Activated CD4-positive, alpha-beta T cell treated with anti-CD3 and anti-CD28 coated beads, Interleukin-2, amount 10 ng/mL, durations not matched to agents 7 days and 5 days (primary cell): ENCODE results near the gene SLC25A21. TPM values are rescaled to one million over a fixed set of nuclear protein-coding genes. Genes with fewer than 3 reads are reported as not detected.

Experiments used
- CTCF ChIA-PET: fragments of 350-600 bp; sonication (Branson Sonifier 250); formaldehyde crosslinking; loops from one replicate; lab custom pipeline; 2021; ENCODE audit warnings: antibody characterized with exemption; lab: Charles Lee
- POLR2A ChIA-PET: fragments of 350-600 bp; sonication (Branson Sonifier 250); formaldehyde crosslinking; loops from one replicate; lab custom pipeline; 2021; ENCODE audit warnings: antibody characterized with exemption; lab: Charles Lee
- DNase-seq: peaks from one replicate; pipeline ENCODE4 v3.0.0-alpha.2; 2020
- H3K27ac Mint-ChIP-seq: one replicate; pipeline ENCODE4 v1.8.0; 2021; ENCODE audit warnings: mild to moderate bottlenecking, moderate library complexity, mixed read lengths
- H3K27me3 Mint-ChIP-seq: one replicate; pipeline ENCODE4 v1.8.0; 2021; ENCODE audit warnings: mixed read lengths
- H3K36me3 Mint-ChIP-seq: one replicate; pipeline ENCODE4 v1.8.0; 2021; ENCODE audit warnings: low read depth, mixed read lengths
- H3K4me1 Mint-ChIP-seq: one replicate; pipeline ENCODE4 v1.8.0; 2021; ENCODE audit warnings: mixed read lengths
- H3K4me3 Mint-ChIP-seq: one replicate; pipeline ENCODE4 v1.8.0; 2021; ENCODE audit warnings: mild to moderate bottlenecking, moderate library complexity, mixed read lengths
- H3K9me3 Mint-ChIP-seq: one replicate; pipeline ENCODE4 v1.8.0; 2021; ENCODE audit warnings: mixed read lengths
- total RNA-seq, 2 experiments: library from RNA; stranded (reverse); gene quantifications; one replicate each; pipeline ENCODE4 v1.2.3, GENCODE V29; 2021

The SLC25A21 gene
- total RNA-seq, 2 experiments from 2014 or later = not detected

DNA sequence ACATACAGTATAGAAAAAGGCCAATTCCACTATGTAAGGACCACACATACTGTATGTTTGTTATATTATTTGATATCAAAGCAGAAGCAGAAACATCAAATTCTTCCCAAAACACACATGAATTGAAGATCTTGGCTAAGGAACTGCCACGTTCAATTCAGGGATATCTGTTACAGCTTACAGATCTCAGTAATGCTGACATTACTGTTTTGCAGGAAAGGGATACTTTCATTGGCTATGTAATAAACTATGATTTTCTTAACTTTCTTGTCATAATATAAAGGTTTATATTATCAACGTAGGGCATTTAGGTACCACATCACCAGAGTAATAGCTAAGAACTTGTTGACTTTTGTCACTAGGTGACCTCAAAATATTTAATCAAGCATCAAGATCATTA, 362.2 kb downstream of the SLC25A21 start:
- DNase-seq = no peak
- POLR2A ChIA-PET = no interaction called here
- no peak overlapping the region for H3K27ac Mint-ChIP-seq
- no peaks in the 10 kb centered on the region for H3K9me3 Mint-ChIP-seq
- H3K27me3 Mint-ChIP-seq = no peaks in the 10 kb centered on the region
- no peaks in the 10 kb centered on the region for H3K4me1 Mint-ChIP-seq
- no peaks in the 10 kb centered on the region for H3K36me3 Mint-ChIP-seq
- no peak overlapping the region for H3K4me3 Mint-ChIP-seq
- CTCF ChIA-PET = no interaction called here

DNA sequence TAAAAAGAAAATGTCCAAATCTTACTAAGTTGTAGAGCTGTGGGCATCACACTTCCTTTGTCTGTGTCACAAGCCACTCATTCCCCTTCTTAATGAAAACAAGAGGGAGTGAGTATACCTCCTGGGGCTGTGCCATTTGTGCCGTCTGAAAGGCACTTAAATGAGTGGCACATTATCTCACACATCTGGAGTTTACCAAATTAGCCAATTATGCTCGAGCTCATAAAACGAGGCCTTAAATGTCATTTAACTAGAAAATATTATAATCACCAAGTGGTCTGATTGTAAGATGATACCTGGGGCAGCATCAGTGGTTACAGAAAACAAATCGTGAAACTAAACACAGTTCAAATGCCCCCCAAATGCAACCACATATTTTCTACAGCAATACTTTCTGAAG, 364.7 kb downstream of the SLC25A21 start:
- H3K4me3 Mint-ChIP-seq = no peak overlapping the region
- no peaks in the 10 kb centered on the region for H3K27me3 Mint-ChIP-seq
- H3K36me3 Mint-ChIP-seq = no peaks in the 10 kb centered on the region
- DNase-seq = no peak
- ChIA-PET POLR2A (no interaction called here), CTCF (no interaction called here)
- no peaks in the 10 kb centered on the region for H3K4me1 Mint-ChIP-seq
- no peaks in the 10 kb centered on the region for H3K9me3 Mint-ChIP-seq
- no peak overlapping the region for H3K27ac Mint-ChIP-seq

DNA sequence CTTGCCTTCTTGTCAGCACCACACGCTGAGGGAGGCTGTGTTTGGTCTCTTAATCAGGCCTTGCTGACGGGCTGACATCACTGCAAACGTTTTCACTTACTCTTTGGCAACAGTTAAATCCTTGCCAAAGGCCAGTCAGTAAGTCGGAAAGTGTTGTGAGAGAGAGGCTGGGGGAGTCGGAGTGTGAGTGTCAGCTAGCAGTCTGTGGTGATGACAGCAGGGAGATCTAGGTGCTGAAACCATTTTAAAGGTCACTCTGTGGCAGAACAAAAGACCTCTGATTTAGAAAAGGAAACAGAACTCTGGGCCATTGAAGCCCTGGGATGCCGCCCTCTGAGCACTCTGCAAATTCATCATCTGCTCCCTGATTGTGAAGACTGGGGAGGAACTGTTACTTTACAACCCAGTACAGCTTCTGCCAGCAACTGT, 367.3 kb downstream of the SLC25A21 start:
- Mint-ChIP-seq H3K27me3 (no peaks in the 10 kb centered on the region), H3K9me3 (no peaks in the 10 kb centered on the region)

DNA sequence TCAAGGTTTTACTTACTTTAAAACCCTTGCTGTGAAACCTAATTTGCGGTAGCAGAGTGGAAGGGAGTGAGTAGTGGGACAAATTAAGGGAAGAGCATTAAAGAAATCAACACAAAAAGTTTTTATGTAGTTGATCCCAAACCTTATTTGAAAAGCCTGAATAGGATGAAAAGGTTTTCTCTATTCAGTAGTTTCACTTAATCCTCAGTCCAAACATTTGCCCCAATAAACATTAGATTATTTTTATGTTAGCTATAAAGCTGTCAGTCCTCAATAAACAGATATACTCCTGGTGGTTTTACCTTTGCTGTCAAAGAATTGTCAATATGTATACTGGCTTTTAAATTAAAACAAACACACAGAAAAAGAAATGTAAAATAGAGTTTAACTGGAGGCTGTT, 374.8 kb downstream of the SLC25A21 start:
- CTCF ChIA-PET = no interaction called here
- POLR2A ChIA-PET = no interaction called here

More for the DNA sequence above, 367.3 kb downstream of the SLC25A21 start:
- Mint-ChIP-seq H3K4me1 (no peaks in the 10 kb centered on the region), H3K27ac (no peak overlapping the region), H3K36me3 (no peaks in the 10 kb centered on the region), H3K4me3 (no peak overlapping the region)
- POLR2A ChIA-PET = no interaction called here
- no peak for DNase-seq
- CTCF ChIA-PET = no interaction called here

DNA sequence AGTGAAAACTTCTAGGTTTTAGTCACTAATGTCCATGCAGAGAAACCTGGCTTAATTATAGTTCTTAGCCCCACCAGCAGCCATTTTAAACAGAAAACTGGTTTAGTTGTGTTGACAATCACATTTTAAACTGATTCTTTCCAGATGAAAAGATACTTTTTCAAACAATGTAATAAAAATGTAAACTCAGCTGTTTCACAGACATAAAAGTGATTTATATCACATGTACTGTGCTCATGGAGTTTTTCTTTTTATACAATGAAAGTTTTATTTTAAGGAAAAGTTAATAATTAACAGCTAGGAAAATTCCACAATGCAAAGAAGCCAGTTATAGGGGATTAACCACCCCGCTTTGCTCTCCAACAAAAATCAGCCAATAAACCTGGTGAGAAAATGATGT, 381.0 kb downstream of the SLC25A21 start:
- no peak for DNase-seq
- Mint-ChIP-seq H3K27ac (no peak overlapping the region), H3K36me3 (no peaks in the 10 kb centered on the region), H3K27me3 (no peaks in the 10 kb centered on the region), H3K4me3 (no peak overlapping the region), H3K9me3 (no peaks in the 10 kb centered on the region), H3K4me1 (no peaks in the 10 kb centered on the region)
- ChIA-PET POLR2A (no interaction called here), CTCF (no interaction called here)

More for the DNA sequence above, 374.8 kb downstream of the SLC25A21 start:
- H3K4me1 Mint-ChIP-seq = no peaks in the 10 kb centered on the region
- no peak overlapping the region for H3K4me3 Mint-ChIP-seq
- H3K27ac Mint-ChIP-seq = no peak overlapping the region
- no peak for DNase-seq
- H3K27me3 Mint-ChIP-seq = no peaks in the 10 kb centered on the region
- no peaks in the 10 kb centered on the region for H3K9me3 Mint-ChIP-seq
- no peaks in the 10 kb centered on the region for H3K36me3 Mint-ChIP-seq

DNA sequence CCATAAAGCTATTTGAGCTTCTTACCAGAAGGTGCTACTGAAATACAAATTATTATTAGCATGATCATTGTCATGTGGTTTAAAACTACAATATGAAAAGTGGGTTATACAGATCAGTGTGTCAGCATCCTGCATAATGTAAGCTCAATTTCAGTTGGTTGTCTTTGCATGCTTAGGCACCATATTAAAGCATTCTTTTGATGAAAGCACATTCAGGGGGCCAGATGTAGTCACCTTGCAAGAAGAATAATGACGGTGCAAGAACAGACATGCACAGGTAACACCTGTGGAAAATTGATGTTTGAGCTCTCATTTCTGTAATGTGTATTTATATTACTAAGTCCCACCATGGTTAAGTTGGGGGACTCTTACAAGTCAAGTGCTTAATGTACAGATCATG, 386.9 kb downstream of the SLC25A21 start:
- Mint-ChIP-seq H3K4me1 (no peaks in the 10 kb centered on the region), H3K27me3 (no peaks in the 10 kb centered on the region), H3K36me3 (no peaks in the 10 kb centered on the region), H3K9me3 (peaks cover 6% of the 10 kb centered on the region), H3K27ac (no peak overlapping the region), H3K4me3 (no peak overlapping the region)
- no peak for DNase-seq
- CTCF ChIA-PET = no interaction called here
- POLR2A ChIA-PET = no interaction called here

DNA sequence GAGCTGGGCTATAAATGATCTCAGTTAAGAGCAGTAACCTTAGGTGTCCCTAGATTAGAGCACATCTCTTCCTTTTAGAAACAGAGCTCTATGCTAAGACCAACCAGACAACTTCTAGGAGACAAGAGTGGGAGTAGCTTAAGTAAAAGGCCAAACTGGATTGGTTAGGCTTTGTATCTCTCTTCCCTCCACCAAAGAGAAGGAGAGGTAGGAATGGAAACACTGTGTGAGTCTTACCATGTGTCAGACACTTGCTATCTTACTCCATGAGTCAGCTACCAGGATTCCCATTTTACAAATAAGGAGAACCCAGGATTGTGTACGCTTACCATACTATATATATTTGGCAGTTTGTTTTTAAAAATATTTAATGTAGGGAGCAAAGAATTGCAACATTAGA, 387.9 kb downstream of the SLC25A21 start:
- POLR2A ChIA-PET = no interaction called here
- no peak for DNase-seq
- Mint-ChIP-seq H3K36me3 (no peaks in the 10 kb centered on the region), H3K9me3 (peaks cover 6% of the 10 kb centered on the region), H3K27me3 (no peaks in the 10 kb centered on the region), H3K4me1 (no peaks in the 10 kb centered on the region), H3K4me3 (no peak overlapping the region), H3K27ac (no peak overlapping the region)
- CTCF ChIA-PET = no interaction called here

DNA sequence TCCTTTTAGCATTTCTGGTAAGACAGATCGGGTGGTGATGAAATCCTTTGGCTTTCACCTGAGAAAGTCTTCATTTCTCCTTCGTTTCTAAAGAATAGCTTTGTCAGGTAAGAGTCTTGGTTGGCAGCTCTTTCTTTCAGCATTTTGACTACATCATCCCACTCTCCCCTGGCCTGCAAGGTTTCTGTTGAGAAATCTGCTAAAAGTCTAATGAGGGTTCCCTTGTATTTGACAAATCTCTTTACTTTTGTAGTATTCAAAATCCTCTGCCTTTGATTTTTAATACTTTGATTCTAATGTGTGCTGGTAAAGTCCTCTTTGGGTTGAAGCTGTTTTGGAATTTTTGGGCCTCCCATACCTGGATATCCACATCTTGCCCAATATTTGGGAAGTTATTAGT, 390.5 kb downstream of the SLC25A21 start:
- DNase-seq = no peak
- CTCF ChIA-PET = no interaction called here
- H3K27me3 Mint-ChIP-seq = no peaks in the 10 kb centered on the region

DNA sequence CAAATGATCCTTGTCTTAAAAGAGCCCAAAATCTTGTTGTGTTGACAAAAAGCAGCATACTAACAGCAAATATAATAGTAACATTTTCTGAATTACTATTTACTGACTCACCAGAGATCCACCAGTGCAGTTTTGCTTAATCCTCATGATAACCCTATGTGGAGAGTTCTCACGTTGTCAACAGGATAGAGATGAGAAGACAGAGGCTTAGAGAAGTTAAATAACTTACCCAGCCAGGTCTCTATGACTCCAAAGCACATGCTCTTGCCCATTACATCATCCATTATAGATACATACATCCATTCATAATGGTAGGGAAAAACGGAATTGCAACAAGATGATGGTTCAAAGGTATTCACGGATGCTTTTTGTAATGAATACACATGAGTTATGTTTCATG, 398.8 kb downstream of the SLC25A21 start:
- ChIA-PET POLR2A (no interaction called here), CTCF (no interaction called here)
- no peak for DNase-seq
- Mint-ChIP-seq H3K4me3 (no peak overlapping the region), H3K27ac (no peak overlapping the region), H3K27me3 (no peaks in the 10 kb centered on the region), H3K4me1 (no peaks in the 10 kb centered on the region), H3K36me3 (no peaks in the 10 kb centered on the region), H3K9me3 (peaks cover 6% of the 10 kb centered on the region)

More for the DNA sequence above, 390.5 kb downstream of the SLC25A21 start:
- no peaks in the 10 kb centered on the region for H3K4me1 Mint-ChIP-seq
- no peaks in the 10 kb centered on the region for H3K36me3 Mint-ChIP-seq
- POLR2A ChIA-PET = no interaction called here
- H3K9me3 Mint-ChIP-seq = peaks cover 6% of the 10 kb centered on the region
- no peak overlapping the region for H3K27ac Mint-ChIP-seq
- H3K4me3 Mint-ChIP-seq = no peak overlapping the region

DNA sequence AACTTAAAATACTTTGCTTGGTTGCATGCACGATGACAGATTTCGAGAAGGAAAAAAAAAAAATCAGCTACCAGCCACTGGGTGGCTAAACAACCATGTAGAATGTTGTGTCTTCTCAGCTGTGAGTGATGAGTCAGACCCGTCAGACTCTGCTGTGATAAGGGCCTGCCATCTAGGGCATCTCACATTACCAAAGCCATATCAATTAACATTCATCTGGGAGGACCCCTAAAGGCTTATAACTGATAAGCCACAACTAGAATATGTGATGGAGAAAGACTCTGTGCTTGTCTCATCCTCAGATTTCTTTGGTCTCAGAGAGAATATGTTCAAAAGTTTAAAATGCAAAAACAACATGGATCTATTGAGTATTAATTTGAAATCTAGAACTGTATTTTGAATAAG, 399.3 kb downstream of the SLC25A21 start:
- no peak for DNase-seq
- no peaks in the 10 kb centered on the region for H3K27me3 Mint-ChIP-seq
- H3K4me1 Mint-ChIP-seq = no peaks in the 10 kb centered on the region
- ChIA-PET POLR2A (no interaction called here), CTCF (no interaction called here)
- peaks cover 6% of the 10 kb centered on the region for H3K9me3 Mint-ChIP-seq
- no peak overlapping the region for H3K4me3 Mint-ChIP-seq
- H3K36me3 Mint-ChIP-seq = no peaks in the 10 kb centered on the region
- no peak overlapping the region for H3K27ac Mint-ChIP-seq

DNA sequence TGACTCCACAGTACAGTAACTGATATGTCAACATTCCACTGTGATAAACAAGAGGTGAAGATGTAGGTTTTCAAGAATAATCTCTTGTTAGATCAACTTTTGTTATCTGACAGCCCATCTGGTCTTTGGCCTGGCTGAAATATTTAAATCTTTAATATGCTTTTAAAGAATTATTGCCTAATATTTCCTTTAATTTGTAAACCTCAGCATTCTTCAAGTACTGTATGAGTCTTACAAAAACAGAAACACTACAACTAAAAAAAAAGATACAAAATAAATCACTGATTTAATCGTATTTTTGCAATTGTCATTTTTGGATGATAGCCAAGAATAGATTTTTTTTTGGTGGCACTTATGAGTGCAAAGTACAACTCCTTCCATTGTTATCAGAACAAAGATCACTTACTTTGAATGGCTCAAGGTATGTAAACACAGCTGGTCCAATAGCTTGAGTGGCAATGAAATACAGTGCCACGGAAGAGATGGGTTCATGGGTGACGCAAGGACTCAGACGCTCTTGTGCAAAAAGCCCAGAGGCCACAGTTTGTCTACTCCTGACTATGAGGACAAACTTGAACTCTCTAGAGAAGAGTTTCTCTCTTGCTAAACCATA, 401.3 kb downstream of the SLC25A21 start:
- H3K36me3 Mint-ChIP-seq = no peaks in the 10 kb centered on the region
- H3K9me3 Mint-ChIP-seq = peaks cover 5% of the 10 kb centered on the region
- ChIA-PET POLR2A (no interaction called here), CTCF (no interaction called here)
- H3K4me3 Mint-ChIP-seq = no peak overlapping the region
- no peaks in the 10 kb centered on the region for H3K4me1 Mint-ChIP-seq
- DNase-seq = no peak
- no peak overlapping the region for H3K27ac Mint-ChIP-seq
- no peaks in the 10 kb centered on the region for H3K27me3 Mint-ChIP-seq

DNA sequence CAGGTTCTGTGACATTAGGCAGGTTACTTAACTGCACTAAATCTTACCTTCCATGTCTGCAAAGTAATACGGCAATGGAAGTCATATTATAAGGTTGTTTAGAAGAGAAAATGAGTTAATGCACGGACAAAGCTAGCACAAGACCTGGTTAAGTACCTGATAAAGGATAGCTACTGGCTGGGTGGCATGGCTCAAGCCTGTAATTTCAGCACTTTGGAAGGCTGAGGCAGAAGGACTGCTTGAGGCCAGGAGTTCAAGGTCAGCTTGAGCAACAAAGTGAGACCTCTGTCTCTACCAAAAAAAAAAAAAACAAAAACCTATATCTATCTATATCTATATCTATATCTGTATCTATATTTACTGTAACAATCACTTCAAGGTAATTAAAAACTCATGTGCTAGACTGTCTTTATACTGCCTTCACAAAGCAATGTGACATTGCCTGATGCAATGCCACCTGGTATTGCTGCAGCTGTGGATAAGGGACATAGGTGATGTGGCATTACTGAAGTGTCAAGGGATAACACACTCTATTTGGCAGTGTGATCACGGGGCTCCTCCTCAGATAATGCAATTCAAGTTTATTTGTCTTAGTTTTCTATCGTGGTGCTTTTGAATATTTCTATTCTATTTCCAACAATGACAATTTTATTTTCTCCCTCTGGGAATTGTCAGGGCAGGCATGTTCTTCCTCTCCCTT, 403.6 kb downstream of the SLC25A21 start:
- ChIA-PET CTCF (no interaction called here), POLR2A (no interaction called here)
- Mint-ChIP-seq H3K9me3 (no peaks in the 10 kb centered on the region), H3K27ac (no peak overlapping the region), H3K4me3 (no peak overlapping the region), H3K4me1 (no peaks in the 10 kb centered on the region), H3K36me3 (no peaks in the 10 kb centered on the region), H3K27me3 (no peaks in the 10 kb centered on the region)
- DNase-seq = no peak

DNA sequence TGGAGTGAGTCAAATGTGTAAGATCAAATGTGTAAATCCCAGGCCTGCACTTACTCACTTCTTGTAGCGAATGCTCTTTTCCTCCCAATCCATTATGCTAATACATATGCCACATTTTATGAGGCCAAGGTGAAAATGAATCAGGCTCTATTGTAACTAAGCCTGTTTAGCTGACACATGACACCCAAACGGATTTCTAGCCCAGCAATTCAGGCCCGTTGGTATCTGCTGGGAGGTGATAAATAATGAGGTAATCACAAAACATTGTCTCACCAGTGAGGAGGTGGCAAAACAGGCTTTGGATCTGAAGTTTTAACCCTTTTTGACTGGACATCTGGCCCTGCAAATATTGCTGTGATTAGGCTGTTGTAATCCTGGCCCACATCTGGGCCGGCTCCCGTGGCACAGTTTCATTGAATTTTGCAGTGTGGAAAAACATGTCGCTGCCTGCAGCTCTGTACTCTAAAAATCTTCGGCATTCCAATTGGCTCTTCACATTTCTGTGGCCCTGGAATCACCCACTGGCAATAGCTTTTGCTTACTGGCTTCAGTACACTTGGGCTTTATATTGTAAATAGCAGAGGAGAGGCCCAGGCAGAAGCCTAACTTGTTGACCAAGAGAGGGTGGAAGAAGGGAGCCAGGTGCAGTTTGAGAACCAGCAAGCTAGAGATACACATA, 404.7 kb downstream of the SLC25A21 start:
- DNase-seq = no peak
- Mint-ChIP-seq H3K27ac (no peak overlapping the region), H3K36me3 (no peaks in the 10 kb centered on the region), H3K4me1 (no peaks in the 10 kb centered on the region), H3K4me3 (no peak overlapping the region), H3K27me3 (no peaks in the 10 kb centered on the region), H3K9me3 (no peaks in the 10 kb centered on the region)
- POLR2A ChIA-PET = no interaction called here
- CTCF ChIA-PET = interaction anchor here (0.5 kb wide), 1 partner anchor 103 kb away, joined by 3 read pairs; no protein-coding TSS in a partner anchor
